ENCODE results near the gene SEPTIN7.

SEPTIN7 gene

DNA sequence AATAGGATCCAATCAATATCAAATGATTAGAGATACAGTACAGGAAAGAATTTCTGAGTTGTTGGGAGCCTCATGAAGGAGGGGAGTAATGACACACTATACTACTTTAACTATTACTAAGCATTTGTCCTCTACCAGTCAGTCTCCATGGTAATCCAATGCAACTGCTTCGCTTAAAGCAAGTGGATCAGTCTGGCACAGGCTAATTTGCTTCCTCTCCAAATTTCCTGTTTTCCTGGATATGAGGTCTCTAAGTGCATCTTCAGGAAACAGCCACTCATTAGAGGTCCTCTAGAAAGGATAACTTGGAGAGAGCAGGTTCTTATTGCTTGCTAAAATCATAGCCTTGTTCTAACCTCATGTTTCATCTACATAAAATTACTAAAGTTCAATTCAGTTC lies 8.4 kb upstream of the SEPTIN7 start:
- DNase-seq: no peak

DNA sequence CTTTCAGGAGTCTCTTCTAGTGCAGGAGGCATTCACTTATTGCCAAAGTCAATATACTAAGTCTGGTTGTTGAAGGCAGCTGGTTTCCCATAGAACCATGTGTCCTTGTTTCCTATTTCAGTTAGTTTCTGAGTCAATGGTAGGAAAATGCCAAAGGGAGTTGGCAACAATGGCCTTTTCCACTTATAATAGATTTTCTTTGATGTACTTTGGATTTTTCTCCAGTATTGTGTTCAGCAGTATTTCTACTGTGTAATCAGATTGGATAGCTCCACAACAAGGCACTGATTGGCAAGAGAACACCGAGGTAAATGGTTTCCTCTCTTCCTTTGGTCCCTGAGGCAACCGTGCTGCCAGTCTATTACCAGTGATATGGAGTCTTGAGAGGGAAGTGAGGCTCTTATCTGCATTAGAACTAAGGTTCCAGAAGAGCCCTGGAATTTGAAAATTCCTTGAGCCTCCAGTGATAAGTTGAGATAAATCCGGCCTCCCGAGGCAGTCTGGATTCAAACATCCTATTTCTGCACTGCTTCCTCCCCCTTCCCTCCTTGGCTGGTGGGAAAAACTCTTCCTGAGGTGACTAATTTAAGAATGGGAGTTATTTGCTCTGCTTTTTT lies 7.9 kb upstream of the SEPTIN7 start:
- no peak for DNase-seq

DNA sequence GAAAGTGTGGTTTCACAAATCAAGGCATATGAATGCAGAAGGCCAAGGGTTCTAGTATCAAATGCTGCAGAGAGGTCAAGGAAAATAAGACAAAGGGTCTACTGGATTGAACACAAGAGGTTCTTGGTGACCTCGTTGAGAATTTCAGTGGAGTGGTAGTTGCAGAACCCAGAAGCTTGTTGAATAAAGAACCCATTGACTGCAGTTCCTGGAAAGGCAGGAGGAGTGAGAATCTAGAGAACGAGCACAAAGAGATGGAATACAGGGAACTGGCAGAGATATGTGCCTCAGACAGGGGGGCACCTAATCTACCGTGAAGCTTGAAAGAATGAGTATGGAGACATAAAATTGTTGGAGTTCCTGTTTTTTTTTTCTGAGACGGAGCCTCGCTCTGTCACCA lies 3.5 kb upstream of the SEPTIN7 start:
- DNase-seq: no peak

DNA sequence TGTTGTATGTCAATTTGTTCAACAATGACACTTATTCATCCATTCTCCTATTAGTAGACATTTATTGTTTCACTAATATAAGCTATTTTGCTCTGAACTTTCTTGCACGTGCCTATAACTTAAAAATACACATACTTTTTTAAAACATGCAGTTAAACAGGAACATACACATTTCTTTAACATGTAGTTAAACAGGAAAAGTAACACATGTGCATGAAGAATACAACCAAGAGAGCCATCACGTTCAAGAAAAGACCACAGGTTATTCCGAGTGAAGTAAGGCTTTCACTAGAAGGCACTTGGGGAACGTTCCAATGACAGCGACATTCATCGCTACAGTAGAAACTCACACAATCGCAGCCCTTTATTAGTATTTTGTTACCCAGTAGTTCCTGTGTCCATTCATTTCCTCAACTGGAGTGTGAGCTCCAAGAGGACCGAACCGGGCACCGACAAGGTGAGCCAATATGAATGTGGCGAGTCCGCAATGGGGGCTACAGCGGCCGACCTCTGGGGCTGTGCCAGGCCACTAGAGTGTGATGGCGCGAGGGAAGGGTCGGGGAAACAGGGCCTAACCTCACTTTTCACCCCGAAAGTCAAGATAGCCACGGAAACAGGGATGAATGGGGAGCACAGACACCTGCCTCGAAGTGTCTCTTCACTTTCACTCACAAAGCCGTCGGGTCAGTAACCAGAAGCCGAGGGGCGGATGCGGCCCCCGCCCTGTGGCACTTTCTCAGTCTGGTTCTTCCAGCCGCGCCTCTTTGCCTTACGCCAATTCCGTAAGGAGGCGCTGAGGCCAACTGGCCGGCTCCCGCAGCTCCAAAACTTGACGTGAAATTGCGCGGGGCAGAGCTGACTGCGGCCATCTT lies 775 bp upstream of the SEPTIN7 start:
- DNase-seq: peak; percentile 84

DNA sequence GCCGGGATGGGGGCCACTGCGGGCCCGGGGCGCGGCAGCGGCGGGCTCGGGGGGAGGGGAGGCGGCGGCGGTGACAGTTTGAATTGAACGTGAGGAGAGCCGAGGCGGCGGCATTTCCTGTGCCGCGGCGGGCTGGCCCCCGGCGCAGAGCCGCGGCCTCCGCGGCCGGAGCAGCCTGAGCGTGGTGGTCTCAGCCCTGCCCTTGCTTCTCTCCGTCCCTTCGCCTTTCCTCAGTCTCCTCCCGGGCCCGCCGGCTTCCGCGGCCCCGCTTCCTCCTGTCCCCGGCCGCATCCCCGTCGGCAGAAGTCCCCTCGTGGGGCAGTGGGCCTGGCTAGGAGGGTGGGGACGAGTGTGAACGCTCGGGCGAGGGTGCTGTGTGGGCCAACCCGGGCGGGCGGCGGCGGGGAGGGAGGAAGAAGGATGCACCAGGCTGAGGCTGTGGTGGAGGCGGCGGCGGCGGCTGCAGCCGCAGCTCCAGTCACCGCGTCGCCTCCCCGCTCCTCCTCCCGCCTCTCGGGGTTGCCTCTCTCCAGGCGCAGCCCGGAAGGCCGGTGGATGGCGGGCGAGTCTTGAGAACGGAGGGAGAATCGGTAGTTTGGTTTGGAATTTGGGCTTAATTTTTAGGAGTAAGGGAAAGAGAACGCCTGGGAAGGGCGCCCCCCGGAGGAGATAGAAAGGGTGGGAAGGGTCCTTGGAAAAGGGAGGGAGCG lies 690 bp downstream of the SEPTIN7 start:
- DNase-seq: peak; percentile 82

DNA sequence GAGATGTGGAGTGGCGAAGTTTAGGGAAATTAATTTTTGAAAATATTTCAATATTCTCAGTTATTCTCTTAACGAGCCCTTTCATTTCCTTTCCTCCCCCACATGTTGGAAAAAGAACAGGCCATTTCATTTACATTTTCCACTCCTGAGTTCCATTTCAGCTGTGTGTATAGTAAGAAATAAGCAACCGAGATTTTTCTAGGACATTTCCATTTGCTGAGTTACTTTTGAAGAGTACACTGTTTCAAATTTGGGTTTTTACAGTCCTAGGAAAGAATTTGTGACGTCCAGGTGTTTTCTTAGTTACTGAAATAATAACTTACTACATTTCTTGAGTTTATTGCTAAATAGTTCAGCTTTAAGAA lies 1.2 kb downstream of the SEPTIN7 start:
- DNase-seq: no peak

- DNase-seq: peak; percentile 51
These were observed 1.8 kb downstream of the SEPTIN7 start for GRCh38 chr7:35802649-35803048.

- DNase-seq: no peak
These were observed 3.5 kb downstream of the SEPTIN7 start for GRCh38 chr7:35804231-35804970.

DNA sequence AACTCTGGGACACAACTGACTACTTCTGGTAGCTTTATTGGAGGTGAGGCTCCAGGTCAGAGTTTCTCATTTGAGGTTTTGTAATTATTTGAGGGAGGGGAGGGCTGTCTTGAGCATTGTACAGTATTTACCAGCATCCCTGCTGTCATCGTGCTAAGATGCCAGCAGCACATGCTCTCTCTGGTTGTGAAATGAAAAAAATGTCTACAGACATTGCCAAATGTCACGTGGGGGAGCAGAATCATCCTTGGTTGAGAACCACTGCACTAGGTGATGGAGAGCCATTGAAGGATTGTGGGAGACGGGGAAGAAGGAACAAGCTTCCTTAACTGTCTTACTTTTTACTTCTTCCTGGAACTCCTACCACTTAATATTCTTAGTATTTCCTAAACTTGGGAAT lies 5.0 kb downstream of the SEPTIN7 start:
- no peak for DNase-seq

GRCh38 chr7:35816514-35816913 lies 15.7 kb downstream of the SEPTIN7 start:
- DNase-seq: no peak

DNA sequence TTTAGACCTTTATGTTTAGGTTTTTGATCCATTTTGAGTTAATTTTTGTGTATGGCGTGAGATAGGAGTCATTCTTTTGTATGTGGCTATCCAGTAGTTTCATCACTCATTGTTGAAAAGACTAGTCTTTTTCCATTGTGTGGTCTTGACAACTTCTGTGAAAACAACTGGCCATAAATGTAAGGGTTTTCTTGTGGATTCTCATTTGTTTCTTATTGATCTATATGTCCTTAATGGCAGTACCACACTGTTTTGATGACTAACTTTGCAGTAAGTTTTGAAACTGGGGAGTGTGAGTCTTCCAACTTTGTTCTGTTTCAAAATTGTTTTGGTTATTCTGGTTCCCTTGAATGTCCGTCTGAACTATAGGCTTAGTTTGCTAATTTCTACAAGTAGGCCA lies 16.3 kb downstream of the SEPTIN7 start:
- DNase-seq: no peak

DNA sequence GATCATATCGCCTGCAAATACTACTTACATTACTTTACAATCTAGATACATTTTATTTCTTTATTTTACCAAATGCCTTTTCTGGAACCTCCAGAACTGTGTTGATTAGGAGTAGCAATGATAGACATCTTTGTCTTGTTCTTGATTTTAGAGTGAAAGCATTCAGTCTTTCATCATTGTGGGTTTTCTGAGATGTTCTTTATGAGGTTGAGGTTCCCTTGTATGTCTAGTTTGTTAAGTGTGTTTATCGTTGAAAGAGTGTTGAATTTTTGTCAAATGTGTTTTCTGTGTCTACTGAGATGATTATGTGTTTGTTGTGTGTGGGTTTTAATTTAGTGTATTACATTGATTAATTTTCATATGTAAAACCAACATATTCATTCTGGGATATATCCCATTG lies 17.1 kb downstream of the SEPTIN7 start:
- no peak for DNase-seq

GRCh38 chr7:35818513-35818912 lies 17.7 kb downstream of the SEPTIN7 start:
- no peak for DNase-seq

- DNase-seq: no peak
These were observed 18.5 kb downstream of the SEPTIN7 start for GRCh38 chr7:35819310-35819709.

GRCh38 chr7:35819954-35820703 lies 19.3 kb downstream of the SEPTIN7 start:
- DNase-seq: no peak

GRCh38 chr7:35820858-35821257 lies 20.0 kb downstream of the SEPTIN7 start:
- no peak for DNase-seq

- no peak for DNase-seq
These were observed 22.6 kb downstream of the SEPTIN7 start for GRCh38 chr7:35823440-35823839.

DNA sequence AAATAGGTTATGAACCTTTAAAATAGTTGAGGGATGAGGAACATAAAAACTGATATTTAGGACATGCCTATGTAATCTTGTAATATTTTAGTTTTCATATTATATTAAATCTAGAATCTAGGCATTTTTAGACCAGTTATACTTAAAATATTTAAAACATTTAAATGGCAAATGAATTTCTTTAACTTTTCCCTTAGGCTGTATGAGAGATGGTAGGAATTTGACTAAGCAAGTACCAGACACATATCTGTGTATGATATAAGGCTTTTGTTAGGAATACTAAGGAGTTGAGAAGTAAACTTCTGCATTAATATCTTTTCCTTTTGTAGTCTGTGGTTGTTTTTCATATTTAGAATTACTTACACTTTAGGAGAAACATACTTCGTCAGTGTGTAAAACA lies 25.1 kb downstream of the SEPTIN7 start:
- DNase-seq: no peak

DNA sequence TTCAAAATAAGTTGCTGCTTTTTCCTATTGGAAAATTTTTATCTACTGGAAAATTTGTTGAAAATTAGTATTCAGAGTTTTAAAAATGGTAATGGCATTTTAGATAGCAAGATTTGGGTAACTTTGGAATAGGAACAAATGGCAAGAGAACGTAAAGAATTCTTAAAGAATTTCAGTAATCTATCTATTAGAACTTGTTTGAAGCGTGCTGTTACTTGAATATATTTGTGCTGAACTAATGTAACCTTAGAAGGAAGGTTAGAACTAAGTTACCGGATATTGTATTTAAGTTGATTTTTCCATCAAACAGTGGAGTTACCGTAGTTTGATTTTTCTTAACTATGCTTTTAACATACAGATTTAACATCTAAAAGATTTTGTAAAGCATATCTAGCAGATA lies 25.9 kb downstream of the SEPTIN7 start:
- no peak for DNase-seq

GRCh38 chr7:35828817-35829216 lies 28.0 kb downstream of the SEPTIN7 start:
- no peak for DNase-seq

DNA sequence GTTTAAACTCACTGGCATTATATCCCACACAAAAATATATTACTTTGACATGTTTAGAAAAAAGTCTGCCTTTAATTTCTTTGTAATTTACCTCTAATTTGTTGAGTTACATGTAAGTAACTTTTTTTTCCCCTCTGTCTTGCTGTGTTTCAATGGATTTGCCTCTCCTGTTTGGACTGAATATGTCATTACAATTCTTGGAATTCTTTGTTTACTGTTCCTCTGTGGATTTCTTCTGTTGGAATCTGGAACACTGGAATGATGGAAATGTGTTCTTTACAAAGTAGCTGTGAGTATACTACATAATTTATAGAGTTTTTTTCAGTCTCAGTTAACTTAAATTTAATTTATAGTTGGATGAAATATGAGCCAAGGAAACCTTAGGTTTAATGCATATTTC lies 30.4 kb downstream of the SEPTIN7 start:
- no peak for DNase-seq

Measured in CD4-positive, alpha-beta T cell treated with Interleukin-6 for 4 hours (primary cell).